Retinal pigment epithelial cell (primary cell): ENCODE measurements around the gene ZNF503.

Source experiments
- DNase-seq: peaks from one replicate; pipeline ENCODE4 v3.0.0-alpha.2; 2010; ENCODE audit warnings: low read depth
- H3K4me3 ChIP-seq: 2 replicates; pipeline ENCODE4 v1.5.1; 2011; ENCODE audit warnings: mild to moderate bottlenecking, low read length, control low read depth, moderate library complexity
- CTCF ChIP-seq: conservative IDR thresholded peaks from 2 replicates; pipeline ENCODE4 v1.5.1; 2011; ENCODE audit warnings: low read depth, low read length, control low read depth, inconsistent platforms

Gene ZNF503

GRCh38 chr10:75410132-75411005 lies 8.8 kb upstream of the ZNF503 start:
- no peak for TF ChIP-seq CTCF

GRCh38 chr10:75408911-75409885 lies 7.6 kb upstream of the ZNF503 start:
- peak overlapping the region; percentile 80 for H3K4me3 ChIP-seq
- no peak for DNase-seq
- no peak for TF ChIP-seq CTCF

More at GRCh38 chr10:75410132-75411005, 8.8 kb upstream of the ZNF503 start:
- DNase-seq = no peak
- no peak overlapping the region for H3K4me3 ChIP-seq

- DNase-seq = no peak
- TF ChIP-seq CTCF = peak; percentile 14
- peak overlapping the region; percentile 80 for H3K4me3 ChIP-seq
These were observed 6.9 kb upstream of the ZNF503 start for GRCh38 chr10:75408509-75408875.

- no peak for DNase-seq
- H3K4me3 ChIP-seq = peak overlapping the region; percentile 80
- no peak for TF ChIP-seq CTCF
These were observed 6.3 kb upstream of the ZNF503 start for GRCh38 chr10:75407713-75408508.

- TF ChIP-seq CTCF = peak; percentile 11
- peak overlapping the region; percentile 80 for H3K4me3 ChIP-seq
- no peak for DNase-seq
These were observed 5.7 kb upstream of the ZNF503 start for GRCh38 chr10:75407224-75407712.

- no peak for TF ChIP-seq CTCF
- peak overlapping the region; percentile 80 for H3K4me3 ChIP-seq
- no peak for DNase-seq
These were observed 5.1 kb upstream of the ZNF503 start for GRCh38 chr10:75406462-75407223.
